HUES6 (cell line): Measurements from ENCODE around the gene FCHO1.
"Not testable (repeated sequence)": the region's sequence is repeated elsewhere in the genome, so short reads cannot be mapped to it uniquely, and the experiment has no call there.

Source experiments
- H3K27ac ChIP-seq: 2 replicates; pipeline ENCODE4 v1.7.0; 2013; ENCODE audit warnings: low read depth, mild to moderate bottlenecking, low read length, inconsistent platforms
- H3K27me3 ChIP-seq: 2 replicates; pipeline ENCODE4 v1.6.1; 2013; ENCODE audit warnings: low read length; ENCODE audit not compliant: control insufficient read depth, insufficient read depth
- H3K36me3 ChIP-seq: 2 replicates; pipeline ENCODE4 v1.6.1; 2013; ENCODE audit warnings: low read length; ENCODE audit not compliant: control insufficient read depth, insufficient read depth
- H3K4me1 ChIP-seq: 2 replicates; pipeline ENCODE4 v1.6.1; 2013; ENCODE audit warnings: low read length; ENCODE audit not compliant: control insufficient read depth, insufficient read depth
- H3K4me3 ChIP-seq: 2 replicates; pipeline ENCODE4 v1.5.1; 2013; ENCODE audit warnings: low read depth, low read length
- H3K9ac ChIP-seq: one replicate; pipeline ENCODE4 v1.6.1; 2013; ENCODE audit warnings: mild to moderate bottlenecking, low read length
- H3K9me3 ChIP-seq: 2 replicates; pipeline ENCODE4 v1.6.1; 2013; ENCODE audit warnings: low read depth, low read length; ENCODE audit not compliant: control insufficient read depth, insufficient read depth

Gene FCHO1

DNA sequence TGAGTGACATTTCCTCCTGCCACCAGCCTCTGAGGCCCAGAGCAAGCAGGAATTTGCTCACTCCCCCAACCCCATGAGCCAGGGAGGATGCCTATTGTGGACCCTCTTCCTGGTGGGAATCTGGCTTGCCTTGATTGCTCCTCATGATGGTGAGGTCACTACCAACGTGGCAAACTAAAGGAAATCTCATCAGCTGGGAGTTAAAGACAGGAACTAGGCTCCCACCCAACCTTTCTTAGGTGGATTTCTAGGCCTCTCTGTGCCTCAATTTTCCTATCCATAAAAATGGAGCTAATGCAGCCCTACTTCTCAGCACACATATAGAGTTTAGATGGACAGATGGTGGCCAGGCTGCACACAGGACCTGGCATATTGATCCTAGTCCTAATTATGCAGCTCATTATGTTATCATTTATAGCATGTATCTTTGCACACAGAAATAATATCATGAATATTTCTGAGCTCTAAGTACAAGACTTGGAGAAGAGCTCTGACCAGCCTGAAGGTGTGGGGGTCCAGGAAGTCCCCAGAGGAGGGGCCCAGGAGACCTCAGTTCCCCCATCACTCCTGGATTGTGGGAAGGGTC lies 45.7 kb downstream of the FCHO1 start:
- H3K4me1 ChIP-seq = peaks cover 5% of the 10 kb centered on the region; the same call in 1 of the 2 replicates
- H3K27ac ChIP-seq = no peak overlapping the region
- H3K27me3 ChIP-seq = peaks cover 22% of the 10 kb centered on the region
- no peak overlapping the region for H3K9ac ChIP-seq
- no peaks in the 10 kb centered on the region for H3K9me3 ChIP-seq
- no peaks in the 10 kb centered on the region for H3K36me3 ChIP-seq
- H3K4me3 ChIP-seq = no peak overlapping the region

DNA sequence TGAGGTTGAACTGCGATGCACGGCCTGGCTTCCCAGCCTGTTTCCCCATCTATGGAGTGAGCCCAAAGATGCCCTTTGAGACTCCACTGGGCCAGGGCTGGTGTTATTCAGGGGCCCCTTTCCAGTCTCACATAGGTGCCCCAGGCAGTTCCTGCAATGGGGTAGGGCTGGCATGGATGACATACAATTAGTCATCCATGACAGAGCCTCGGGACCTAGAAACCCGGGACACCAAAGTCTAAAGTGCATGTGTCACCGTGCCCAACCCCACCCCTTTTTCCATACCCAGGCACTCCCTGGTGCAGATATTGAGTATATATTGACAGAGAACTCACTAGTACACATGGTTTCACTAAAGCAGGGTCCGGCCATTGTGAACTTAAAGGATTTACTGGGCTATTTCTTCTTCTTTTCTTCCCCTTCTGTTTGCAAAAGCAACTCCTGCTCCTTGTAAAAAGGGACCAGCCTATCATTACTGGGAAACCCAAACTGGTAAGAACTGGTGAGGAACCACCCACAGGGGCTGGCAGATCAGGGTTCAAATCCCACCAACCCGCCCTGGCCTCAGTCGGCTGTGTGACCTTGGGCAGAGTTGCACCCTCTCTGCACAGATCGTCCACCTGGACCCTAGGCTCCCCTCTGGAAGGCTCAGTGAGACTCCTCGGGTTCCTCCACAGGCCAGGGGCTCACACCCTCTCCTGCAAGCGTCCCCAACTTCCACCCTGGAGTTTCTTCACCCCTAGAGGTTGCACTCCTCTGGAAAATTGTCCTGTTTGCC lies 46.3 kb downstream of the FCHO1 start:
- Histone ChIP-seq H3K27me3 (peaks cover 22% of the 10 kb centered on the region), H3K4me3 (no peak overlapping the region), H3K4me1 (peaks cover 5% of the 10 kb centered on the region; the same call in 1 of the 2 replicates)

DNA sequence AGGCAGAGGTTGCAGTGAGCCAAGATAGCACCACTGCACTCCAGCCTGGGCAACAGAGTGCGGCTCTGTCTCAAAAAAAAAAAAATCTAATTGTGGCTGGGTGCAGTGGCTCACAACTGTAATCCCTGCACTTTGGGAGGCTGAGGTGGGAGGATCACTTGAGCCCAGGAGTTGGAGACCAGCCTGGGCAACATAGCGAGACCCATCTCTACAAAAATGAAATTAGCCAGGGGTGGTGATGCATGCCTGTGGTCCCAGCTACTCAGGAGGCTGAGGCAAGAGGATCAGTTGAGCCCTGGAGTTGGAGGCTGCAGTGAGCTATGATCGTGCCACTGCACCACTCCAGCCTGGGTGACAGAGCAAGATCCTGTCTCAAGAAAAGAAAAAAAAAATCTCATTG lies 47.3 kb downstream of the FCHO1 start:
- not testable (repeated sequence) for H3K27ac ChIP-seq, H3K36me3 ChIP-seq, H3K4me3 ChIP-seq, H3K4me1 ChIP-seq, H3K9me3 ChIP-seq, H3K9ac ChIP-seq
- H3K27me3 ChIP-seq = peaks cover 22% of the 10 kb centered on the region

More for the DNA sequence above, 46.3 kb downstream of the FCHO1 start:
- Histone ChIP-seq H3K9ac (no peak overlapping the region), H3K36me3 (no peaks in the 10 kb centered on the region), H3K9me3 (no peaks in the 10 kb centered on the region), H3K27ac (no peak overlapping the region)

DNA sequence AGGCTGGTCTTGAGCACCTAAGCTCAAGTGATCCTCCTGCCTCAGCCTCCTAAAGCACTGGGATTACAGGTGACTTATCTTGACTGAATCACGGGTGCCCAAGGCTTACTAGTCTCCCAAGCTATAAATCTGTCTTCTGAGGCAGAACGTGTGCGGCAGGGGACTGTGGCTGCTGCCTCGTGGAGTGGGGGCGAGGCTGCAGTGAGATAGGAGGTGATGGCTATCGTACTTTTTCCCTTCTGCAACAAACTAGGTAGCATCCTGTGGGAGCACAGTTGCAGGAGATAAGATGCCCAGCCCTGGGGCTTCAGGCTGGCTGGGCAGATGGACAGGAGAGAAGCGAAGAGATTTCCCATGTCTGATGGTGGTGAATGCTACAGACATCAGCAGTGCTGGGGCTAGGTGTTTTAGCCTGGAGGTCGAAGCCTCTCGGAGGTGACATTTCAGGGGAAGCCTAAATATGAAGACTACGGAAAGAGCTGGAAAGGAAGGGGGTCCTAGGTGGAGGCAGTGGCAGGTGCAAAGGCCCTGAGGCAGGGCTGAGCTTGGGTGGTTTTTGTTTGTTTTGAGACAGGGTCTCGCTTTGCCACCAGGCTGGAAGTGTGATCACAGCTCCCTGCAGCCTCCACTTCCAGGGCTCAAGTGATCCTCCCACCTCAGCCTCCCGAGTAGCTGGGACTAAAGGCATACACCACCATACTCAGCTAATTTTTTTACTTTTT lies 51.0 kb downstream of the FCHO1 start:
- H3K27ac ChIP-seq = no peak overlapping the region
- H3K9ac ChIP-seq = no peak overlapping the region
- no peaks in the 10 kb centered on the region for H3K9me3 ChIP-seq
- H3K4me1 ChIP-seq = no peaks in the 10 kb centered on the region
- H3K36me3 ChIP-seq = no peaks in the 10 kb centered on the region
- H3K4me3 ChIP-seq = no peak overlapping the region
- no peaks in the 10 kb centered on the region; the same call in 1 of the 2 replicates for H3K27me3 ChIP-seq

DNA sequence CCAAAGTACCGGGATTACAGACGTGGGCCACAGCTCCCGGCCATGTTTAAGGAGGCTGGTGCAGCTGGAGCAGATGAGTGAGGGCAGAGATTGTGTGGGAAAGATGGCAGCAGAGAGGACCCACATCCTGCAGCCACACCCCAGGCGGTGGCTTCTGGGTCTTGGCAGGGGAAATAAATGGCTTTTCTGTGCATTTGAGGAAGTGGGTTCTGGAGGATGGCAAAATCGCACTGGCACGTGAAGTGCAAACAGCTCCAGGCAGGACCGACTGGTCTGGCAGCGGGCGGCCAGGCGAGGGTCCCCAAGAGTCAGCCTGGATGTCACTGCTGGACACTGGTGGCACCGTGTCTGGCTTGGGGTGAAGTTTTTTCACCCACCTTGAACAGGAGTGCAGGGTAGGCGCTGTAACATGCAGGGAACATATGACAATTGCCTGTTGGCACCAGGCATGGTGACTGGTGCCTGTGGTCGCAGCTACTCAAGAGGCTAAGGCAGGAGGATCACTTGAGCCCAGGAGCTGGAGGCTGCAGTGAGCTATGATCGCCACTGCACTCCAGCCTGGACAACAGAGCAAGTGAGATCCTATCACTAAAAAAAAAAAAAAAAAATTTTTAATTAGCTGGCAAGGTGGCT lies 52.1 kb downstream of the FCHO1 start:
- no peaks in the 10 kb centered on the region for H3K4me1 ChIP-seq
- no peak overlapping the region for H3K9ac ChIP-seq
- H3K4me3 ChIP-seq = no peak overlapping the region
- no peaks in the 10 kb centered on the region for H3K9me3 ChIP-seq
- H3K27ac ChIP-seq = no peak overlapping the region
- no peaks in the 10 kb centered on the region for H3K36me3 ChIP-seq
- no peaks in the 10 kb centered on the region; the same call in 1 of the 2 replicates for H3K27me3 ChIP-seq

DNA sequence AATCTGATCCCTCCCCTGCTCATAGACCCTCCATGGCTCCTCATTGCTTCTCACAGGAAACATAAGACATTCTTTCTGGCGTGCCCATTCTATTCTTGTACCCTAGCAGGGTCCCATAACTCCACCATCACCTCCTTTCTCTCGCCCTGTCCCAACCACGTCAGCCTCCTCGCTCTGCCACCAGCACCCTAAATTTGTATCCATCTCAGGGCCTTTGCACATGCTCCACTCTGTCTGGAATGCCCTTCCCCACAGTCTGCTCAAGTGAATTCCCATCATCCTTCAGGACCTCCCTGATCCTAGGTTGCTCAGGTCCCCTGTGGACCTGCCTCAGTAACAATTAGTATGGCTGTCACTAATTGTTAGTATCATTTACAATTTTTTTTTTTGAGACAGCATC lies 54.1 kb downstream of the FCHO1 start:
- Histone ChIP-seq H3K4me1 (no peaks in the 10 kb centered on the region), H3K27me3 (no peaks in the 10 kb centered on the region; the same call in 1 of the 2 replicates), H3K36me3 (no peaks in the 10 kb centered on the region), H3K9ac (no peak overlapping the region), H3K9me3 (no peaks in the 10 kb centered on the region), H3K4me3 (no peak overlapping the region), H3K27ac (no peak overlapping the region)

DNA sequence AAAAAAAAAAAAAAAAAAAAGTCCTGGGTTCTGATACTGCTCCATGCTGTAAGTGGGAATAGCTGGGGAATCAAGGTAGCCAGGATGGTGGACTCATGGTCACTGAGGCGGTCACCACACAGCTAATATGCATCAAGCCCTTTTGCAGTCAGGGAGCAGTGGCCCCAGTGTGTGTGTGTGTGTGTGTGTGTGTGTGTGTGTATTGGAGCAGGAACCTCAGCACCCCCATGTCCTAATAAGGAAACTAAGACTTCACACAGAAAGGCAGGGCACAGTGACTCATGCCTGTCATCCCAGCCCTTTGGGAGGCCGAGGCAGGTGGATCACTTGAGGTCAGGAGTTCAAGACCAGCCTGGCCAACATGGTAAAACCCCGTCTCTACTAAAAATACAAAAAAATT lies 55.7 kb downstream of the FCHO1 start:
- Histone ChIP-seq H3K36me3 (no peaks in the 10 kb centered on the region), H3K9me3 (no peaks in the 10 kb centered on the region), H3K27me3 (no peaks in the 10 kb centered on the region; the same call in 1 of the 2 replicates), H3K4me1 (no peaks in the 10 kb centered on the region), H3K27ac (no peak overlapping the region), H3K9ac (no peak overlapping the region), H3K4me3 (no peak overlapping the region)

DNA sequence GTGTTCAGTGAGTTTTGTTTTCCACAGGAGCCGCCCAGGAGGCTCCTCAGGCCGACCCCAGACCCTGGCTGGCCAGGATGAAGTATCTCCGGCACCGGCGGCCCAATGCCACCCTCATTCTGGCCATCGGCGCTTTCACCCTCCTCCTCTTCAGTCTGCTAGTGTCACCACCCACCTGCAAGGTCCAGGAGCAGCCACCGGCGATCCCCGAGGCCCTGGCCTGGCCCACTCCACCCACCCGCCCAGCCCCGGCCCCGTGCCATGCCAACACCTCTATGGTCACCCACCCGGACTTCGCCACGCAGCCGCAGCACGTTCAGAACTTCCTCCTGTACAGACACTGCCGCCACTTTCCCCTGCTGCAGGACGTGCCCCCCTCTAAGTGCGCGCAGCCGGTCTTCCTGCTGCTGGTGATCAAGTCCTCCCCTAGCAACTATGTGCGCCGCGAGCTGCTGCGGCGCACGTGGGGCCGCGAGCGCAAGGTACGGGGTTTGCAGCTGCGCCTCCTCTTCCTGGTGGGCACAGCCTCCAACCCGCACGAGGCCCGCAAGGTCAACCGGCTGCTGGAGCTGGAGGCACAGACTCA lies 56.5 kb downstream of the FCHO1 start:
- H3K4me1 ChIP-seq = no peaks in the 10 kb centered on the region
- no peak overlapping the region for H3K9ac ChIP-seq
- no peaks in the 10 kb centered on the region for H3K36me3 ChIP-seq
- no peaks in the 10 kb centered on the region; the same call in 1 of the 2 replicates for H3K27me3 ChIP-seq
- no peaks in the 10 kb centered on the region for H3K9me3 ChIP-seq
- H3K27ac ChIP-seq = no peak overlapping the region
- no peak overlapping the region for H3K4me3 ChIP-seq

DNA sequence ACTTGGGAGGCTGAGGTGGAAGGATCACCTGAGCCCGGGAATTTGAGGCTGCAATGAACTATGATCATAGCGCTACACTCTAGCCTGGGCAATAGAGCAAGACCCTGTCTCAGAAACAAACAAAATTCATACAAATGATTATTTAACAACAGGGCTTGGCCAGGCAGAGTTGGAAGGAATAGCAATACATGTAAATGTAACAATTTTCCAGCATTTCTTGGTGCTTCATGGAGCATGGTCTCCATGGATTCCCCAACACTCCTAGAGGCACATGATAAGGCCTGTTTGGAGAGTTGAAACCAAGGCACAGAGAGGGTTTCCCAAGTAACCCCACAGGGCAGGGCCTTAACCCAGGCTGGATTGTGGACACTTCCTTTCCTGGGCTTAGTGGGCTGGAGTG lies 59.8 kb downstream of the FCHO1 start:
- H3K36me3 ChIP-seq = no peaks in the 10 kb centered on the region
- no peak overlapping the region for H3K4me3 ChIP-seq
- no peaks in the 10 kb centered on the region for H3K4me1 ChIP-seq
- no peaks in the 10 kb centered on the region for H3K9me3 ChIP-seq
- no peak overlapping the region for H3K27ac ChIP-seq
- no peak overlapping the region for H3K9ac ChIP-seq
- no peaks in the 10 kb centered on the region for H3K27me3 ChIP-seq

DNA sequence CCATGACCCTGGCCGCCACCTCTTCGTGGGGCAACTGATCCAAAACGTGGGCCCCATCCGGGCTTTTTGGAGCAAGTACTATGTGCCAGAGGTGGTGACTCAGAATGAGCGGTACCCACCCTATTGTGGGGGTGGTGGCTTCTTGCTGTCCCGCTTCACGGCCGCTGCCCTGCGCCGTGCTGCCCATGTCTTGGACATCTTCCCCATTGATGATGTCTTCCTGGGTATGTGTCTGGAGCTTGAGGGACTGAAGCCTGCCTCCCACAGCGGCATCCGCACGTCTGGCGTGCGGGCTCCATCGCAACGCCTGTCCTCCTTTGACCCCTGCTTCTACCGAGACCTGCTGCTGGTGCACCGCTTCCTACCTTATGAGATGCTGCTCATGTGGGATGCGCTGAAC lies 60.4 kb downstream of the FCHO1 start:
- no peaks in the 10 kb centered on the region for H3K4me1 ChIP-seq
- no peaks in the 10 kb centered on the region for H3K9me3 ChIP-seq
- H3K4me3 ChIP-seq = no peak overlapping the region
- H3K9ac ChIP-seq = no peak overlapping the region
- H3K27ac ChIP-seq = no peak overlapping the region
- no peaks in the 10 kb centered on the region for H3K27me3 ChIP-seq
- no peaks in the 10 kb centered on the region for H3K36me3 ChIP-seq
